ENCODE data around the gene SMARCC2.
"Not testable (repeated sequence)": the region's sequence is repeated elsewhere in the genome, so short reads cannot be mapped to it uniquely, and the experiment has no call there.

SMARCC2 gene

GRCh38 chr12:56126732-56127239, 62.5 kb downstream of the SMARCC2 start:
- no peak for DNase-seq (ENCODE audit: low read depth in 2 of 2, low spot score in 1 of 2)

- DNase-seq (ENCODE audit: low read depth in 2 of 2, low spot score in 1 of 2), result no peak
These were observed 65.2 kb downstream of the SMARCC2 start for GRCh38 chr12:56124133-56124532.

- DNase-seq (ENCODE audit: low read depth in 2 of 2, low spot score in 1 of 2), result no peak
These were observed 66.6 kb downstream of the SMARCC2 start for GRCh38 chr12:56122637-56123036.

DNA sequence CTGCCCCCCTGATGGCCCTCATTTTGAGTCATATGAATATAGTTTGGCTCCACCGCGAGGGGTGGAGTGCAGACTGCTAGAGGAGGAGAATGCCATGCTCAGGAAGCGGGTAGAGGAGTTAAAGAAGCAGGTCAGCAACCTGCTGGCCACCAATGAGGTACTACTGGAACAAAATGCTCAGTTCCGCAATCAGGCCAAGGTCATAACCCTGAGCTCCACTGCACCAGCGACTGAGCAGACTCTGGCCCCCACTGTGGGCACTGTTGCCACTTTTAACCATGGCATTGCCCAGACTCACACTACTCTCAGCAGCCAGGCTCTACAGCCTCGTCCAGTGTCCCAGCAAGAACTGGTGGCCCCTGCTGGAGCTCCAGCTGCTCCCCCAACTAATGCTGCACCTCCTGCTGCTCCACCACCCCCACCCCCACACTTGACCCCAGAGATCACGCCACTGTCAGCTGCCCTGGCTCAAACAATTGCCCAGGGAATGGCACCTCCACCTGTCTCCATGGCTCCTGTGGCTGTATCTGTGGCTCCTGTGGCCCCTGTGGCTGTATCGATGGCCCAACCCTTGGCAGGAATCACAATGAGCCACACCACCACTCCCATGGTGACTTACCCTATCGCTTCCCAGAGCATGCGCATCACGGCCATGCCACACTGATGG, 67.9 kb downstream of the SMARCC2 start:
- DNase-seq (ENCODE audit: low read depth in 2 of 2, low spot score in 1 of 2), result no peak

- DNase-seq (ENCODE audit: low read depth in 2 of 2, low spot score in 1 of 2), result no peak
These were observed 69.0 kb downstream of the SMARCC2 start for GRCh38 chr12:56120158-56120846.

DNA sequence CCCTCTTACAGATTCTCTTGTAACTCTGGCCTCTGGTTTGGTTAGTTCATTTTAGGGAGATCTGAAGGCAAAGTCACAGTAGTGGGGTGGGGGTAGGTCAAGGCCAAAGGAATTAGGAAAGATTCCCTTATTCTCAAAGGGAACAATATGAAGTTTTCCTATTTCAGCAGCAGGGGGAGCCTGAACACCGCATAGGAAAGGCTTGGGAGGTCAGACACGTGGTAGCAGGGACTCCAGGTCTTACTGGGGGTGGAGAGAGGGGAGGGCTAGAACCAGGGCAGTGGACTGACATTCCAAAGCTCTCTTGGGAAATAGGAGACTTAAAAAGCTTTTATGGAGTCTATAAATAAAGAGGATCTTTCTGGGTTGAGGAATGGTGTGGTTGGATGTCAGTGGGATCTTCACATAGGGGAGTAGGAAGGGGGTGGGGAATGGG, 69.9 kb downstream of the SMARCC2 start:
- no peak for DNase-seq (ENCODE audit: low read depth in 2 of 2, low spot score in 1 of 2)

DNA sequence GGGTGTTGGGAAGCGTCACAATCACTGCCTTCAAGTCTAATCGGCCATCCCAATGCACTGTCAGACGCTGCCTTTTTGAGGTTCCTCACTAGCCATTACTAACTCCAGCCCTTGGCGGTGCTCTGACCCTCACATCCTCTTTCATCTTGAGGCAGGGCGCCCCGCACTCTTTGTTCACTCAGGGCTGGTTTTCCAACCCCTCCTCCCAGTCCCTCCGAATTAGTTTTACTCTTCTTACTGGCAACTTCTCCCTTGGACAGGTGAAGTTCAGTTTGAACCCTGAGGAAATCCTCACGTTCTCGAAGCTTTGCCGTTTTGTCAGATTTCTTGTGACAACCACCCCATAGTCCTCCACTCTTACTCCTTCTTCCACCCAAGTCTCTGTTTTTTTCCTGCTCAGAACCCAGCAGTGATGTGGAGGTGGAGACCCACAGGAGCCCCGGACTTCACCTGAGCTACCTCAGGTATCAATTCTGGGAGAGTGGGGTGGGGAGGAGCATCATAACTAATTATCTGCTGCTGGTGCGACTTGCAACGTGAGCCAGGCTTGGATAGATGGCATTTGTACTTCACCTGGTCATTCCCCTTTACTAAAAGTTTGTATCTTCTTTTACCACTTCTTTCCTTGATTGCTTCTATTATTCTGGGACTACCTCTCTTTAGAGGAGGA, 70.5 kb downstream of the SMARCC2 start:
- DNase-seq (ENCODE audit: low read depth in 2 of 2, low spot score in 1 of 2), result no peak

- DNase-seq (ENCODE audit: low read depth in 2 of 2, low spot score in 1 of 2), result peak; percentile 93 to 95
These were observed 71.2 kb downstream of the SMARCC2 start, which contains the start of gene ZC3H10 for GRCh38 chr12:56117778-56118687. Gene ZC3H10 (plus strand): TSS chr12:56118266. CDS start chr12:56120563, 2,297 bp downstream.

DNA sequence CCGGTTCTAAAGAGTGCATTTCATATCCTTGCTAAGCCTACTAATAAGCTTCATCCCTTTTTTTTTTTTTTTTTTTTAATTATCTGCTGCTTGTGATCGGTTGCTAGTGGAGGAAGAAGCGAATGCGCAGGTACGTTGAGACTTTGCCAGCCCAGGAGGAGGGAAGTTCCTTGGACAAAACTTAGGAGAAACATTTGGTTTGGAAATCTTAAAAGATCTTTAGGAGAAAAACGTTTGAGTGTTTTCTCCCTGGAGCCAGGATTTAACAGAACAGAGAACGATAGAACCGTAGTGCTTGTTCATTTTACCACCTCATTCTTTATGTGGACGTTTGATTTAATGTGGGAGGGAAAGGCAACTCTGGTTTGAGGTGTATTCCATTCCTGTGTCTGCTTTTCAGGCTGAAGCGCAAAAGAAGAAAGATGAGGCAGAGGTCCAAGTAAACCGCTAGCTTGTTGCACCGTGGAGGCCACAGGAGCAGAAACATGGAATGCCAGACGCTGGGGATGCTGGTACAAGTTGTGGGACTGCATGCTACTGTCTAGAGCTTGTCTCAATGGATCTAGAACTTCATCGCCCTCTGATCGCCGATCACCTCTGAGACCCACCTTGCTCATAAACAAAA, 72.1 kb downstream of the SMARCC2 start:
- DNase-seq (ENCODE audit: low read depth in 2 of 2, low spot score in 1 of 2), result not testable (repeated sequence)

DNA sequence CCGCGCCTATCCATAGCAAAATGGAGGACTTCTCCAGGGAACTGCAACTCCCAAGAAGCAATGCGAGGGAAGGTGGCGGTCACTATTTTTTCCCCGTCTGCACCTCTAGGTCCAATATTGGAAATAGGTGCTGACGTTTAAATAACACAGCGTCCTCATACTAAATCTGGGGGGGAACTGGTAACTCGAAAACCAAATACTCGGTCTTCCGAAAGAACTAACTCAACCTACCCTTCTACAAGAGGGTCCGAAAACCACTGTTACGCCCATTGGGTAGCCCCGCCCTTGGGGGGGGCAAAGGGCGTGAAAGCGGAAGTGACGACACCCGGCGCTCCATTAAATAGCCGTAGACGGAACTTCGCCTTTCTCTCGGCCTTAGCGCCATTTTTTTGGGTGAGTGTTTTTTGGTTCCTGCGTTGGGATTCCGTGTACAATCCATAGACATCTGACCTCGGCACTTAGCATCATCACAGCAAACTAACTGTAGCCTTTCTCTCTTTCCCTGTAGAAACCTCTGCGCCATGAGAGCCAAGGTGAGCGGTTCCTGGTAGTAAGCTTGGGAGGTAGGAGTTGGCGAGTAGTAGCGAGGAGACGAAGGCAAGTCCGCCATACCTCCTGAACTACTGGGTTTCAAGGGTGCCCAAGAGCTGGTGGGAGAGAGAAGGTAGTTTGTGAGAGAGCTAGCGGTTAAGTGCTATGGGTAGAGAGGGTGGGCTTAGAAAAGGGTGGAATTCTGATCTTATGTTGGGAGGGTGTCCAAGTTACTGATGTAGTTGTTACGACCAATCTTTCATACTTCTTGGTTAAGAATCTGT, 72.8 kb downstream of the SMARCC2 start, which contains the start of gene RPL41:
Gene RPL41, plus strand, starts transcription at position 367 of the 815 bp plus-strand sequence.
- peak; percentile 90 to 94 for DNase-seq (ENCODE audit: low read depth in 2 of 2, low spot score in 1 of 2)

- no peak for DNase-seq (ENCODE audit: low read depth in 2 of 2, low spot score in 1 of 2)
These were observed 74.0 kb downstream of the SMARCC2 start for GRCh38 chr12:56115329-56115728.

DNA sequence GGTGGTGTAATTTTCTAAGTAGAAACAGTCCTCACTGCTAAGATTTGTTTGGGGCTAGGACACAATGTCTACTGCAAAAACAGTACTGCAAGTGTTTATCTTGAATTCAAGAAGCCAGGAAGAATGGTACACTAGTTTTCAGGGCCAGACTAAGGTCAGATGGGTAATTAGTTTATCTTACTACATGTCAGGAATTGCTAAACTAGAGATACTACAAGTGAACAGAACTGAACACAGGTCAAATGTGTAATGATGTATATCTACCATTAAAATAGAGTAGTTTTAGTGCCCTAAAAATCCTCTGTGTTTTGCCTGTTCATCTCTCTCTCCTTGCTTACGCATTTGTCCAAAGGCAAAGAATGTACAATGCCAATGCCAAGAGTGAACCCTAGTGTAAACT, 75.2 kb downstream of the SMARCC2 start:
- no peak for DNase-seq (ENCODE audit: low read depth in 2 of 2, low spot score in 1 of 2)

Data from stimulated activated CD8-positive, alpha-beta memory T cell treated with anti-CD3 and anti-CD28 coated beads, Interleukin-4, amount 100 ng/mL, for 4 hours (primary cell).